GM20000 (cell line): Measurements from ENCODE around the gene PALMD.

Experiments used
- DNase-seq: peaks from one replicate; pipeline ENCODE4 v3.0.0; 2012; ENCODE audit warnings: low spot score
- TF ChIP-seq, protein P1 (sequence below): IDR thresholded peaks from 2 replicates; pipeline ENCODE4 v1.5.1; 2012; ENCODE audit warnings: mild to moderate bottlenecking, control low read depth; ENCODE audit errors: extremely low read depth, missing control alignments

The PALMD gene

GRCh38 chr1:99602404-99602969 is 43.4 kb upstream of the PALMD start:
- DNase-seq, result no peak
- TF ChIP-seq, protein P1, sequence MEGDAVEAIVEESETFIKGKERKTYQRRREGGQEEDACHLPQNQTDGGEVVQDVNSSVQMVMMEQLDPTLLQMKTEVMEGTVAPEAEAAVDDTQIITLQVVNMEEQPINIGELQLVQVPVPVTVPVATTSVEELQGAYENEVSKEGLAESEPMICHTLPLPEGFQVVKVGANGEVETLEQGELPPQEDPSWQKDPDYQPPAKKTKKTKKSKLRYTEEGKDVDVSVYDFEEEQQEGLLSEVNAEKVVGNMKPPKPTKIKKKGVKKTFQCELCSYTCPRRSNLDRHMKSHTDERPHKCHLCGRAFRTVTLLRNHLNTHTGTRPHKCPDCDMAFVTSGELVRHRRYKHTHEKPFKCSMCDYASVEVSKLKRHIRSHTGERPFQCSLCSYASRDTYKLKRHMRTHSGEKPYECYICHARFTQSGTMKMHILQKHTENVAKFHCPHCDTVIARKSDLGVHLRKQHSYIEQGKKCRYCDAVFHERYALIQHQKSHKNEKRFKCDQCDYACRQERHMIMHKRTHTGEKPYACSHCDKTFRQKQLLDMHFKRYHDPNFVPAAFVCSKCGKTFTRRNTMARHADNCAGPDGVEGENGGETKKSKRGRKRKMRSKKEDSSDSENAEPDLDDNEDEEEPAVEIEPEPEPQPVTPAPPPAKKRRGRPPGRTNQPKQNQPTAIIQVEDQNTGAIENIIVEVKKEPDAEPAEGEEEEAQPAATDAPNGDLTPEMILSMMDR, result no peak

- TF ChIP-seq, protein P1, result no peak
Measured at GRCh38 chr1:99603699-99604560, 42.0 kb upstream of the PALMD start.

DNA sequence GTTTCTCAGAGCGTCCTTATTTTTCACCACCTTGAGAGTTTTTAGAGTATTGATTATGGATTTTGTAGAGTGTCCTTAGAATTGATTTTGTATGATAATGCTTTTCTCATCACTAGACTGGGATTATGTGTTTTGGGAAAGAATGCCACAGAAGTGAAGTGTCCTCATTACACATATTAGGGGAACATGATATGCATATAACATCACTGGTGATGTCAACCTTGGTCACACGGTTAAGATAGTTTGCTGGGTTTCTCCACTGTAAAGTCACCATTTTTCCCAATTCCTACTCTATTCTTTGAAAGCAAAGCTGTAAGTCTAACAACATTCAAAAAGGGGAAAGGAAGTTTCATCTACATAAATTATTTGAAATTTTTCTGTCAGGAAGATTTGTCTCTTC is 39.6 kb upstream of the PALMD start:
- DNase-seq, result no peak
- TF ChIP-seq, protein P1, result no peak

More at GRCh38 chr1:99603699-99604560, 42.0 kb upstream of the PALMD start:
- no peak for DNase-seq

DNA sequence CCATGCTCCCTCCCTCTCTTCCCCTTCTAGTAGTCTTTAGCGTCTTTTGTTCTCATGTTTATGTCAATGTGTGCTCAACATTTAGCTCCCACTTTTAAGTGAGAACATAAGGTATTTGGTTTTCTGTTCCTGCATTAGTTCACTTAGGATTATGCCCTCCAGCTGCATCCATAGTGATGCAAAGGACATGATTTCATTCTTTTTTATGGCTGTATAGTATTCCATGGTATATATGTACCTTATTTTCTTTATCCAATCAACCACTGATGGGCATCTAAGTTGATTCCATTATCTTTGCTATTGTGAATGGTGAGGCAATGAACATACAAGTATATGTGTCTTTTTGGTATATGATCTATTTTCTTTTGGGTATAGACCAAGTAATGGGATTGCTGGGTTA is 38.3 kb upstream of the PALMD start:
- no peak for DNase-seq
- TF ChIP-seq, protein P1, result no peak

- no peak for DNase-seq
- TF ChIP-seq, protein P1, result no peak
Measured at GRCh38 chr1:99608058-99608457, 37.9 kb upstream of the PALMD start.

GRCh38 chr1:99613716-99614115 is 32.2 kb upstream of the PALMD start:
- DNase-seq, result no peak
- TF ChIP-seq, protein P1, result no peak

GRCh38 chr1:99614728-99615127 is 31.2 kb upstream of the PALMD start:
- DNase-seq, result no peak
- TF ChIP-seq, protein P1, result no peak
